Uterus (tissue), 4 donors: ENCODE measurements around the gene MCIDAS. TPM values are rescaled to one million over a fixed set of nuclear protein-coding genes. Genes with fewer than 3 reads are reported as not detected.

Source experiments
- DNase-seq, 2 donors: peaks; one replicate each; pipeline ENCODE4 v3.0.0-alpha.2; 2019 to 2020
- H3K27ac ChIP-seq, 2 donors: fragments of 200-600 bp; sonication (generic); 1 replicate in 1 of 2; 2 replicates in 1 of 2; pipeline ENCODE4 v1.5.1; 2016 to 2018
- H3K27me3 ChIP-seq, 2 donors: fragments of 200-600 bp; sonication (generic); one replicate each; pipeline ENCODE4 v1.5.1; 2018 to 2019; ENCODE audit warnings: control low read depth in 1 of 2
- H3K36me3 ChIP-seq, 2 donors: fragments of 200-600 bp; sonication (generic); one replicate each; pipeline ENCODE4 v1.5.1; 2019; ENCODE audit warnings: control low read depth in 1 of 2
- H3K4me1 ChIP-seq, 2 donors: fragments of 200-600 bp; sonication (generic); one replicate each; pipeline ENCODE4 v1.5.1; 2018 to 2019; ENCODE audit warnings: control low read depth in 1 of 2
- H3K4me3 ChIP-seq, 2 donors: fragments of 200-600 bp; sonication (generic); 1 replicate in 1 of 2; 2 replicates in 1 of 2; pipeline ENCODE4 v1.5.1; 2018 to 2019; ENCODE audit warnings: mild to moderate bottlenecking in 1 of 2
- H3K9me3 ChIP-seq, 2 donors: fragments of 200-600 bp; sonication (generic); one replicate each; pipeline ENCODE4 v1.5.1; 2019; ENCODE audit warnings: control low read depth in 1 of 2
- CTCF ChIP-seq, 4 experiments: fragments of 200-600 bp in 2 of 4; fragments of 450-650 bp in 2 of 4; sonication (generic) in 2 of 4; IDR thresholded peaks; one replicate each; pipeline ENCODE4 v1.5.1; 2016 to 2019; ENCODE audit warnings: antibody characterized with exemption in 4 of 4, mild to moderate bottlenecking in 2 of 4, moderate library complexity in 1 of 4
- POLR2A ChIP-seq, 2 donors: fragments of 450-650 bp; IDR thresholded peaks; one replicate each; pipeline ENCODE4 v1.6.1; 2016; ENCODE audit warnings: antibody characterized with exemption in 2 of 2, mild to moderate bottlenecking in 1 of 2, moderate library complexity in 1 of 2
- intact Hi-C: fragments of 100-400 bp; cut with DNase I; formaldehyde crosslinking; loops from one replicate; pipeline ENCODE4 v1.15.1; 2023; ENCODE audit warnings: low total_unique reads
- total RNA-seq, 4 donors: library from RNA; depleted of rRNA in 3 of 4; stranded (reverse); fragments of >200 nt in 3 of 4; gene quantifications; one replicate each; pipeline versions ENCODE4 v1.1.0 to v1.2.4, GENCODE V29; 2014 to 2023
- donor health status: DM: yes; HTN: yes; CAD: no.

MCIDAS gene
- total RNA-seq, 4 donors from 2014 or later, result 0.14 TPM; not detected in 3

DNA sequence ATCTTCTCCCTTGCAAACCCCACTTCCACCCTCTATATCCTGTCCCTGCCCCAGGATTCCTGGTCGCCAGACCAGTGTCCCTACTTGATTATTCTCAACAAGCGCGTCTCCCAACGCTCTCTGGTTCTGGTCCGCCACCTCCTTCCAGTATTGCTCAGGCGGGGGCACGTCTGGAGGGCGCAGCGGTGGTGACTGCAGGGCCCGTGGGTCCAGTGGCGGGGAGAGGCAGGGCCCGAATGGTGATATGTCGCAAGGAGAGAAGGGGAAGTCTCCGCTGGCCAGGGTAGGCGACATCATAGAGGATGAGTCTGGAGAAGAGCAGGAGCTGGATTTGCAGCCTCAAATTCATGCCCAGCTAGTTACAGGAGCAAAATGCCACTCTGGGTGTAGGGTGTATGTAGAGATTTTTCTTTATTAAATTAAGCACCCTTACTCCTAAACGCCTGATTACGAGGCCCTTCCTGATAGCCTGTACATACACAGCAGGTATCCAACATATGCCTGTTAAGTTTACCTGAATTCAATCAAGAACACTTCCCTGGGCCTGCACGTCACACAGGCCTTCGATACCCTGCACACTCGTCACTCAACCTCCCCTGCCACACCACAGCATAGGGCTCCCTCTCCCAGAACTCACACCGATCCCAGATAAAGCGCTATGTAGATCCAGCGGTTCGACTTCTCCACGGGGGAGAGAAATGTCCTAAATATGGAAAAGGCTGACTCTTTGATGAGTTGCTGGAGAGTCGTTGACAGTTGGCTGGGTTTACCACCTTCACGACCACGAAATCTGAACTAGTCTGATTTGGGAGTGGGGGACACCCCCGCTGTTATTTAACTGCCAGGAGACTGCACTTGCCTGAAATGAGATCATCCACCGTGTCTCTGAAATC lies 4.8 kb downstream of the MCIDAS start:
- Histone ChIP-seq H3K27me3 (peaks cover 26 to 78% of the 10 kb centered on the region in 2 donors), H3K4me3 (no peak overlapping the region), H3K9me3 (no peaks in the 10 kb centered on the region), H3K36me3 (no peaks in the 10 kb centered on the region), H3K27ac (no peak overlapping the region), H3K4me1 (peaks cover 0 to 17% of the 10 kb centered on the region in 2 donors)
- intact Hi-C loops, result loop anchor here (10.0 kb wide), 1 partner anchor 48 kb away; the partner anchor contains the start of gene CDC20B
- DNase-seq, result no peak
- TF ChIP-seq CTCF (IDR thresholded peaks at IDR 0.05) (no peak), POLR2A (IDR thresholded peaks at IDR 0.05) (no peak)

GRCh38 chr5:55220433-55221185 lies 6.5 kb downstream of the MCIDAS start:
- H3K27ac ChIP-seq, result no peak overlapping the region
- H3K27me3 ChIP-seq, result peaks cover 13 to 63% of the 10 kb centered on the region in 2 donors
- H3K36me3 ChIP-seq, result no peaks in the 10 kb centered on the region
- TF ChIP-seq POLR2A (IDR thresholded peaks at IDR 0.05) (no peak), CTCF (IDR thresholded peaks at IDR 0.05) (no peak)
- peaks cover 0 to 5% of the 10 kb centered on the region in 2 donors for H3K4me1 ChIP-seq
- DNase-seq, result no peak
- peak overlapping the region in 1 of 2 donors; percentile 1 for H3K4me3 ChIP-seq
- intact Hi-C loops, result loop anchor here (10.0 kb wide), 1 partner anchor 46 kb away; the partner anchor contains the start of gene CDC20B
- H3K9me3 ChIP-seq, result no peaks in the 10 kb centered on the region

GRCh38 chr5:55219770-55220169 lies 7.3 kb downstream of the MCIDAS start:
- no peak for DNase-seq
- no peaks in the 10 kb centered on the region for H3K36me3 ChIP-seq
- H3K27ac ChIP-seq, result no peak overlapping the region
- H3K9me3 ChIP-seq, result no peaks in the 10 kb centered on the region
- intact Hi-C loops, result loop anchor here (10.0 kb wide), 1 partner anchor 45 kb away; the partner anchor contains the start of gene CDC20B
- peaks cover 0 to 5% of the 10 kb centered on the region in 2 donors for H3K4me1 ChIP-seq
- TF ChIP-seq POLR2A (IDR thresholded peaks at IDR 0.05) (no peak), CTCF (IDR thresholded peaks at IDR 0.05) (no peak)
- no peak overlapping the region for H3K4me3 ChIP-seq
- H3K27me3 ChIP-seq, result peaks cover 13 to 56% of the 10 kb centered on the region in 2 donors

DNA sequence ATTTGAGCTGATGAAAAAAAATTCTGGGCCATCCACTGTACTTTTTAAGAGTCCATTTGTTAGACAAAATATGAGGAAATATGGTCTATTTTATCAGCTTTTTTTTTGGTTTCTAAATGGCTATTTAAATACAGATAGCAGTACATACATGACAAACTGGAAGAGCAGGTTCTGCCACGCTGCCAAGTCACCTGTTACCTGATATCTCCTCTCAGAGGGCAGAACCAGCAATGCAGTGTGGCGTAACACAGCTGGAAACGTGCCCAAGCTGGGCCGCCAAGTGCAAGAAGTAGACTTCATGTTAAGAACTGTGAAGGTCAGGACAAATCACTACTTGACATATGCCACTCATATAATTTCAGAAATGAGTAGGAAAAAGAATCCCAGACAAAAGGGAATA lies 8.1 kb downstream of the MCIDAS start:
- Histone ChIP-seq H3K27me3 (peaks cover 13 to 48% of the 10 kb centered on the region in 2 donors), H3K4me1 (peaks cover 0 to 5% of the 10 kb centered on the region in 2 donors), H3K4me3 (no peak overlapping the region), H3K9me3 (no peaks in the 10 kb centered on the region), H3K36me3 (no peaks in the 10 kb centered on the region), H3K27ac (no peak overlapping the region)
- TF ChIP-seq CTCF (IDR thresholded peaks at IDR 0.05) (no peak), POLR2A (IDR thresholded peaks at IDR 0.05) (no peak)
- intact Hi-C loops, result no loop called here
- no peak for DNase-seq
